OCI-LY1 (cell line): ENCODE results near the gene BBS10.
"Not testable (repeated sequence)": the region's sequence is repeated elsewhere in the genome, so short reads cannot be mapped to it uniquely, and the experiment has no call there.

Source experiments
- H2AFZ ChIP-seq: fragments of 200-600 bp; sonication (generic), shearing (Covaris generic); 2 replicates; pipeline ENCODE4 v1.6.0; 2014; ENCODE audit warnings: antibody characterized with exemption, mild to moderate bottlenecking, low read length
- H3F3A ChIP-seq: fragments of 200-600 bp; sonication (generic), shearing (Covaris generic); 2 replicates; pipeline ENCODE4 v1.6.0; 2014; ENCODE audit warnings: mild to moderate bottlenecking, antibody characterized with exemption, low read length, moderate library complexity; ENCODE audit not compliant: insufficient read depth
- H3K27ac ChIP-seq: fragments of 200-600 bp; sonication (generic); 2 replicates; pipeline ENCODE4 v1.5.1; 2014; ENCODE audit warnings: low read length, mixed run types, mild to moderate bottlenecking, low read depth; ENCODE audit not compliant: poor library complexity, severe bottlenecking
- H3K27me3 ChIP-seq: fragments of 200-600 bp; sonication (generic); 2 replicates; pipeline ENCODE4 v1.6.0; 2014; ENCODE audit warnings: antibody characterized with exemption, mild to moderate bottlenecking, low read length, moderate library complexity; ENCODE audit not compliant: insufficient read depth
- H3K36me3 ChIP-seq: fragments of 200-600 bp; sonication (generic); 2 replicates; pipeline ENCODE4 v1.6.1; 2014; ENCODE audit warnings: mild to moderate bottlenecking, antibody characterized with exemption, low read length, moderate library complexity, mixed read lengths; ENCODE audit not compliant: insufficient read depth
- H3K4me1 ChIP-seq: fragments of 200-600 bp; sonication (generic); 2 replicates; pipeline ENCODE4 v1.5.1; 2014; ENCODE audit warnings: mild to moderate bottlenecking, low read length, moderate library complexity; ENCODE audit not compliant: insufficient read depth, severe bottlenecking
- H3K4me2 ChIP-seq: fragments of 200-600 bp; sonication (generic), shearing (Covaris generic); 2 replicates; pipeline ENCODE4 v1.6.1; 2014; ENCODE audit warnings: low read length
- H3K4me3 ChIP-seq: fragments of 200-600 bp; sonication (generic); 2 replicates; pipeline ENCODE4 v1.5.1; 2014; ENCODE audit warnings: low read length, low read depth, mild to moderate bottlenecking, mixed read lengths; ENCODE audit not compliant: poor library complexity, severe bottlenecking
- H3K79me2 ChIP-seq: fragments of 200-600 bp; shearing (Covaris generic); 2 replicates; pipeline ENCODE4 v1.6.1; 2016; ENCODE audit warnings: mixed run types, low read length, mixed read lengths; ENCODE audit not compliant: insufficient read depth
- H3K9ac ChIP-seq: fragments of 200-600 bp; sonication (generic), shearing (Covaris generic); 2 replicates; pipeline ENCODE4 v1.6.1; 2014; ENCODE audit warnings: mild to moderate bottlenecking, low read length, mixed read lengths
- H3K9me2 ChIP-seq: fragments of 200-600 bp; sonication (generic), shearing (Covaris generic); 2 replicates; pipeline ENCODE4 v1.6.1; 2014; ENCODE audit warnings: low read depth, mild to moderate bottlenecking, low read length, mixed read lengths
- H3K9me3 ChIP-seq: fragments of 200-600 bp; shearing (Covaris generic); 2 replicates; pipeline ENCODE4 v1.6.1; 2014; ENCODE audit warnings: low read length, mixed read lengths
- H4K20me1 ChIP-seq: fragments of 200-600 bp; sonication (generic), shearing (Covaris generic); 2 replicates; pipeline ENCODE4 v1.6.0; 2016; ENCODE audit warnings: mild to moderate bottlenecking, low read length; ENCODE audit not compliant: insufficient read depth
- EZH2 ChIP-seq: fragments of 200-600 bp; sonication (generic), shearing (Covaris generic); IDR thresholded peaks from 2 replicates; pipeline ENCODE4 v1.8.0; 2017; ENCODE audit warnings: borderline replicate concordance, mixed run types, mild to moderate bottlenecking, antibody characterized with exemption, low read length, moderate library complexity, mixed read lengths
- TF ChIP-seq, protein P1 (sequence below): fragments of 200-600 bp; sonication (generic), shearing (Covaris generic); IDR thresholded peaks from 2 replicates; pipeline ENCODE4 v1.5.1; 2017; ENCODE audit warnings: mild to moderate bottlenecking, antibody characterized with exemption, low read length, moderate library complexity, mixed read lengths

BBS10 gene

DNA sequence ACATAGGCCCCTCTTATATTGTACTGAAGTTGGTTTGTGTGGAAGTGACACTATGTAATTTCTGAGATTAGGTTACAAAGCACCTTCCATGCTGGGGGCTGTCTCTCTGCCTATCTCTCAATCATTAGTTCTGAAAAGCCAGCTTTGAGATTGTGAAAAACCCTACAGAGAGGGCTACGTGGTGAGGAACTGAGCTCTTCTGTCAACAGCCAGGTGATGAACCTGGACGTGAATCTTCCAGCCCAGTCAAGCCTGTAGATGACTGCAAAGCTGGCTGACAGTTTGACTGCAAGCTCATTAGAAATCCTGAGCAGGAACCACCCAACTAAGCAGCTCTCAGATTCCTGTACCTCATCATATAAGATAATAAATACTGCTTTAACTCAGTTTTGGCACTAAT lies 36.3 kb upstream of the BBS10 start:
- no peaks in the 10 kb centered on the region for H4K20me1 ChIP-seq
- no peaks in the 10 kb centered on the region for H3K79me2 ChIP-seq
- no peak overlapping the region for H2AFZ ChIP-seq
- no peak overlapping the region for H3K4me2 ChIP-seq
- H3F3A ChIP-seq = no peaks in the 10 kb centered on the region
- TF ChIP-seq, protein P1, sequence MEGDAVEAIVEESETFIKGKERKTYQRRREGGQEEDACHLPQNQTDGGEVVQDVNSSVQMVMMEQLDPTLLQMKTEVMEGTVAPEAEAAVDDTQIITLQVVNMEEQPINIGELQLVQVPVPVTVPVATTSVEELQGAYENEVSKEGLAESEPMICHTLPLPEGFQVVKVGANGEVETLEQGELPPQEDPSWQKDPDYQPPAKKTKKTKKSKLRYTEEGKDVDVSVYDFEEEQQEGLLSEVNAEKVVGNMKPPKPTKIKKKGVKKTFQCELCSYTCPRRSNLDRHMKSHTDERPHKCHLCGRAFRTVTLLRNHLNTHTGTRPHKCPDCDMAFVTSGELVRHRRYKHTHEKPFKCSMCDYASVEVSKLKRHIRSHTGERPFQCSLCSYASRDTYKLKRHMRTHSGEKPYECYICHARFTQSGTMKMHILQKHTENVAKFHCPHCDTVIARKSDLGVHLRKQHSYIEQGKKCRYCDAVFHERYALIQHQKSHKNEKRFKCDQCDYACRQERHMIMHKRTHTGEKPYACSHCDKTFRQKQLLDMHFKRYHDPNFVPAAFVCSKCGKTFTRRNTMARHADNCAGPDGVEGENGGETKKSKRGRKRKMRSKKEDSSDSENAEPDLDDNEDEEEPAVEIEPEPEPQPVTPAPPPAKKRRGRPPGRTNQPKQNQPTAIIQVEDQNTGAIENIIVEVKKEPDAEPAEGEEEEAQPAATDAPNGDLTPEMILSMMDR = no peak
- TF ChIP-seq EZH2 = no peak
- H3K4me3 ChIP-seq = no peak overlapping the region
- H3K9me2 ChIP-seq = no peaks in the 10 kb centered on the region
- H3K9ac ChIP-seq = no peak overlapping the region
- no peak overlapping the region for H3K27ac ChIP-seq
- no peaks in the 10 kb centered on the region for H3K9me3 ChIP-seq
- H3K36me3 ChIP-seq = peaks cover 27% of the 10 kb centered on the region; the same call in 1 of the 2 replicates
- H3K27me3 ChIP-seq = no peaks in the 10 kb centered on the region
- no peaks in the 10 kb centered on the region for H3K4me1 ChIP-seq

DNA sequence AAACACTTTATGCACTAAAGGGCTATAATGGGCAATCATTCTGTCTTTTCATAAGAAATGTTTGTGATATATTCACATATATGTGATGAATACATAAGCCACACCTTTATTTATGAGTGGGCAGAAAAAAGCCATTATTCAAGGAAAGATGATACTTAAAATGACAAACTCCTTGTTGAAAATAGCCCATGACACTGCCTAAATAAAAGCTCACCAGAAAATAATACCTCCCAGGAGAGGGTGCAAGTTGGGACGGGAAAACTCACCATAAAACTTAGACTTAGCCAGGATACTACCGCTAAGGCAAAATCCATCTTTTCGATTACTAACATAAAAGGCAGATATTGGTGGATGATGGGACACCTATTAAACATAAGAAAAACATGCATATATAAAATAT lies 35.8 kb upstream of the BBS10 start:
- no peaks in the 10 kb centered on the region for H3K27me3 ChIP-seq
- H3K4me2 ChIP-seq = no peak overlapping the region
- H3K36me3 ChIP-seq = peaks cover 21% of the 10 kb centered on the region; the same call in 1 of the 2 replicates
- H3K4me3 ChIP-seq = no peak overlapping the region
- H3K27ac ChIP-seq = no peak overlapping the region
- no peaks in the 10 kb centered on the region for H3F3A ChIP-seq
- no peak overlapping the region for H2AFZ ChIP-seq
- H3K9ac ChIP-seq = no peak overlapping the region
- H3K4me1 ChIP-seq = no peaks in the 10 kb centered on the region
- H3K9me3 ChIP-seq = no peaks in the 10 kb centered on the region
- H4K20me1 ChIP-seq = no peaks in the 10 kb centered on the region
- H3K9me2 ChIP-seq = no peaks in the 10 kb centered on the region
- no peaks in the 10 kb centered on the region for H3K79me2 ChIP-seq
- TF ChIP-seq, protein P1 = no peak
- TF ChIP-seq EZH2 = no peak

DNA sequence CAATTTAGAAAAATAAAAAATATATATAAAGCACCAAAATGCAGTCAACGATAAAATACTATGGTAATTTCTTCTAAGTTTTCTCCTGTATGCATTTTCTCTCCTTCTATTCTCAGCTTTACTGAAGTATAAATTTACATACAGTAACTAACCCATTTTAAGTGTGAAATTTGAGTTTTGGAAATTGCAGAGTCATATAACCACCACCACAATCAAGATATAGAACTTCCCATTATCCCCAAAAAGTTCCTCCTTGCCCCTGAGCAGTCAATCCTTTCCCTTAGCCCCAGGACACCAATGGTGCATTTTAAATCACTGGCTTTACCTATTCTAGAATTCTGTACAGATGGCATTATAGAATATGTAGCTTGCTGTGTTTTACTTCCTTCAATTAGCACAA lies 31.0 kb upstream of the BBS10 start:
- Histone ChIP-seq H3K27ac (no peak overlapping the region), H3K9ac (no peak overlapping the region), H3K4me3 (no peak overlapping the region), H2AFZ (no peak overlapping the region), H4K20me1 (no peaks in the 10 kb centered on the region), H3K4me1 (no peaks in the 10 kb centered on the region), H3K27me3 (no peaks in the 10 kb centered on the region), H3K9me3 (no peaks in the 10 kb centered on the region), H3K36me3 (peaks cover 39% of the 10 kb centered on the region), H3K4me2 (no peak overlapping the region), H3K79me2 (no peaks in the 10 kb centered on the region), H3K9me2 (no peaks in the 10 kb centered on the region), H3F3A (no peaks in the 10 kb centered on the region)
- TF ChIP-seq EZH2 = no peak
- TF ChIP-seq, protein P1 = no peak

DNA sequence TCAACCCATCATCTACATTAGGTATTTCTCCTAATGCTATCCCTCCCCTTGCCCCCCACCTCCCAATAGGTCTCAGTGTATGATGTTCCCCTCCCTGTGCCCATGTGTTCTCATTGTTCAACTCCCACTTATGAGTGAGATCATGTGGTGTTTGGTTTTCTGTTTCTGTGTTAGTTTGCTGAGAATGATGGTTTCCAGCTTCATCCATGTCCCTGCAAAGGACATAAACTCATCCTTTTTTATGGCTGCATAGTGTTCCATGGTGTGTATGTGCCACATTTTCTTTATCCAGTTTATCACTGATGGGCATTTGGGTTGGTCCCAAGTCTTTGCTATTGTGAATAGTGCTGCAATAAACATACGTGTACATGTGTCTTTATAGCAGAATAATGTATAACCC lies 28.7 kb upstream of the BBS10 start:
- H3K9me2 ChIP-seq, H3K9ac ChIP-seq, H3K9me3 ChIP-seq, H3K4me3 ChIP-seq, H3F3A ChIP-seq, H2AFZ ChIP-seq, H3K27me3 ChIP-seq, H4K20me1 ChIP-seq, H3K4me2 ChIP-seq, H3K4me1 ChIP-seq, H3K27ac ChIP-seq, H3K79me2 ChIP-seq: not testable (repeated sequence)
- peaks cover 48% of the 10 kb centered on the region for H3K36me3 ChIP-seq
